Middle frontal gyrus (tissue), 1 donor: Measurements from ENCODE around the gene SACM1L.

ENCODE experiments used
- DNase-seq: peaks from one replicate; pipeline ENCODE4 v3.0.0-alpha.2; 2015; ENCODE audit warnings: low spot score; ENCODE audit errors: extremely low spot score

SACM1L gene

GRCh38 chr3:45765266-45765851 is 76.2 kb downstream of the SACM1L start:
- no peak for DNase-seq

- DNase-seq: no peak
These were observed 76.8 kb downstream of the SACM1L start for GRCh38 chr3:45765958-45766357.

- no peak for DNase-seq
These were observed 82.1 kb downstream of the SACM1L start for GRCh38 chr3:45771166-45771775.

- DNase-seq: no peak
These were observed 82.6 kb downstream of the SACM1L start for GRCh38 chr3:45771831-45772230.

GRCh38 chr3:45772341-45773035 is 83.3 kb downstream of the SACM1L start:
- no peak for DNase-seq

- DNase-seq: no peak
These were observed 83.9 kb downstream of the SACM1L start for GRCh38 chr3:45773072-45773471.

- DNase-seq: no peak
These were observed 84.7 kb downstream of the SACM1L start for GRCh38 chr3:45773714-45774449.

- DNase-seq: no peak
These were observed 85.7 kb downstream of the SACM1L start for GRCh38 chr3:45774581-45775521.

GRCh38 chr3:45775571-45776300 is 86.5 kb downstream of the SACM1L start:
- no peak for DNase-seq

GRCh38 chr3:45776301-45776595 is 87.1 kb downstream of the SACM1L start:
- no peak for DNase-seq

- no peak for DNase-seq
These were observed 87.4 kb downstream of the SACM1L start for GRCh38 chr3:45776611-45777010.

- no peak for DNase-seq
These were observed 88.0 kb downstream of the SACM1L start for GRCh38 chr3:45777111-45777745.

- no peak for DNase-seq
These were observed 88.7 kb downstream of the SACM1L start for GRCh38 chr3:45777746-45778386.

GRCh38 chr3:45778761-45779201 is 89.6 kb downstream of the SACM1L start:
- no peak for DNase-seq

- DNase-seq: no peak
These were observed 90.8 kb downstream of the SACM1L start for GRCh38 chr3:45779746-45780735.

- DNase-seq: no peak
These were observed 92.1 kb downstream of the SACM1L start for GRCh38 chr3:45781271-45781670.

GRCh38 chr3:45781841-45782240 is 92.6 kb downstream of the SACM1L start:
- DNase-seq: no peak

- no peak for DNase-seq
These were observed 93.2 kb downstream of the SACM1L start for GRCh38 chr3:45782381-45782780.
